Activated CD8-positive, alpha-beta memory T cell treated with anti-CD3 and anti-CD28 coated beads, Interleukin-2, amount 50 U/mL, for 4 hours (primary cell): Measurements from ENCODE around the gene FAR2.
"Not testable (repeated sequence)": the region's sequence is repeated elsewhere in the genome, so short reads cannot be mapped to it uniquely, and the experiment has no call there.

Experiments
- DNase-seq: peaks from one replicate; pipeline ENCODE4 v3.0.0-alpha.2; 2020

FAR2 gene

DNA sequence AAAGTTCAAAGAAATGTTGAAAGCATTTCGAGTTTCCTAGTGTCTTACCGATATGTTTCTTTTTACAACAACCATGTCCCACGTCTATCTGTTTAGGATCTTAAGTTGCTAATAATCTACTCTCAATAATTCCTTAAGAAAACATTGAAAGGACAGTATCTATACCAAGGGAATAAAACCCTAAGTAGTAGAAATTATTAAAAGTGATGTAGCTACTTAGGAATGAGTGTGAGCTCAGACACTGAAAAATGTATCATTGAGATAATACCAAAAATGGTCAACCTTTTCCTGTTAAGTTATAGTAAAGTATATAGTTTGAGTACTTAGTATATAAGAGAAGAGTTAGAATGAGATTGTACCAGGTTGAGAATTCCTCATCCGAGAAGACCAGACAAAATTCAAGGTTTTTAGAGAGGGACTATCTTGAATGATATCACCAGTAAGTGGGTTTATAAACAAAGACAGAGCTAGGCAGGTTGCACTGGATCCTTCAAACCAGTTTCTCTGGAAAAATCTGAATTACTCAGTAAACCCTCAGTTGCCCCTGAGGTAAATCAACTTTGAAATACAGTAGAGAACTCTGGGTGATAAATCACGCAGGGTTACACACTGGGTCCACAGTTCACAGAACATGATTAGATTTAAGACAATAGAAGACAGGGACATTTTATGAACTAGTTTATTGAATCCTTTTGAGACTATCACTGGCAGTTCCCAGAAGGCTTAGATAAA is 135.1 kb downstream of the FAR2 start:
- DNase-seq = no peak

DNA sequence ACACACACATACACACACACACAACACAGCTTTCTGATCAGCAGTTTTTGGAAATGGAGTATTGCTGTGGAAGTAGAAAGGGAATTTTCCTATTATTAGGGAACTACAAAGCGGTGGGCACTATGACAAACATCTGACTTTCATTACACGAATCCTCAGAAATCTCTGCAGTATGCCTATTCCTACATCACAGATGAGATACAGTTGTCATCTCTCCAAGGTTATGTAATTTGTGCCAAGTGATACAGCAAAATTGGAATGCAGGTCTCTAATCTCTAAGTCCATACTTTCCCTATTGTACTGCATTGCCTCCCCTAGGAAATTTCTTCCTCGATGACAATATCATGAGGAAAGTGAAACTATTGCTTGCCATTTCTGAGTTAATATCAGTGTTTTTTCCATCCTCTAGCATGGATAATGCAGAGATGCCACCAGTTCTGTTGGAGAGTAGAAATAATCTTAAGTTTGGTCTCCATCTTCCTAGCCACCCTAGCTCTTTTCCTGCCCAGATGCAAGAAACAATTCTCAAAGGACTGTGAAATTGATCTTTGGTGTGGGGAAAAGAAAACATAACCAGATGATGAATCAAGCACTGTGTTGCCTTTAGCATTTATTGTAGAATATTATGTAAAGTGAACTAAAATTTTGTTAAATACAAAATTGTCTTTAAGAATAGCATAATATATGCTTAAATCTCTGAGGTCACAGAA is 137.2 kb downstream of the FAR2 start:
- no peak for DNase-seq

DNA sequence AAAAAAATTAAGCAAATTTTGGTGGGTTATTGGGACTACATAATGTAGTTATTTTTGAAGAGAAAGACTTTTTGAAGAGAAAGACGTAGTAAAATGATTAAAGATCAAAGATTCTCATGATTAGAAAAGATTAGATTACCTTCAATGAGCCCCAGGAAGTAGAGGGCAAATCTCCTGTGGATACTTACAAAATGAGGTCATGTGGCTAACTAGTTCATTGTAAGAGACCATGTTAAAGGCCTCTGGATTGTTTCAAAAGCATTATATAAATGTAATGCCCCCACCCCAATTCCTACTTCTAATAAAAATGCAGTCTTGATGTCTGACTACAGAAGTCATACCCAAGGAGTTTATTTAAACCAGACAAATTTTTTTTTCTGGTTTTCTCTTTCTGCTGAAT is 138.5 kb downstream of the FAR2 start:
- DNase-seq = no peak

DNA sequence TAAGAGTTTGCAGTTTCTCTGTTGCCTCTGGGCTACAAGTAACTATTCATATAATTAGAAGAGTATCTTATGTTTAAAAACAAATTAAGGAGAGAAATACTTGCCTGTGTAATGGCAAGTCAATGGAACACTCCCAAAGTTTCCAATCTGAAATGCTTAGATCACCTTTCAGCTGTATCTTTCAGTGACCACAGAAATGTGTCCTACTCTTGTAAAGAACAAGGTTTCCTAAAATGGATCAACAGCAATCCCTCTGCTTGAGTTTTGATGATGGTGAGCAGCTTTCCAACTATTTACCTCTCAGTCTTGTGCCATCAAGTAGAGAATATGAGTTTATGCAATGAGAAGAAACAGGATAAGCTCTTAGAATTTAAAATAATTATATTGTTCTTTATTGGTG is 139.0 kb downstream of the FAR2 start:
- DNase-seq = no peak

DNA sequence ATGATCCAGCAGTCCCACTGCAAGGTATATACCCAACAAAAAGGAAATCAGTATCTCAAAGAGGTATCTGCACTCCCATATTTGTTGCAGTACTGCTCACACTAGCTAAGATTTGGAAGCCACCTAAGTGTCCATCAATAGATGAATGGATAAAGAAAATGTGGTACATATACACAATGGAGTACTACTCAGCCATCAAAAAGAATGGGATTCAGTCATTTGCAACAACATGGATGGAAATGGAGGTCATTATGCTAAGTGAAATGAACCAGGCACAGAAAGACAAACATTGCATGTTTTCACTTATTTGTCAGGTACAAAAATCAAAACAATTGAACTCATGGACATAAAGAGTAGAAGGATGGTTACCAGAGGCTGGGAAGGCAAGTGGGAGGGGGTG is 141.4 kb downstream of the FAR2 start:
- not testable (repeated sequence) for DNase-seq

DNA sequence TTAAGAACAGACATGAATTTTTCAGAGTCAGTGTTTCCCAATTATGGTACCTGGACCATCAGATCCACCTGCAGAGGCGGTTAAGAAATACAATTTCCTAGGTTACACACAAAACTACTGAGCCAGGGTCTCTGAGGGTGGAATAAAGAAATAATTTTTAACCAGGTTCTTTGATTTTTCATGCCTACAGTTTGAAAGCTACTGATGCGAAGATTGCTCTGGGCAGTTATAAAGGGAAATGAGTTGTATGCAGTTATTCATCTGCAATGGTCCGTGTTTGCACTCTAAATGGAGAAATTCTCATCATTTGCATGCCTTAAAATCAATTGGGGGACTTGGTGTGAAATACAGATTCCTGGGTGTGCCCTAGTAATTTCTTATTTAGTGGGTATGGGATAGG is 142.1 kb downstream of the FAR2 start:
- no peak for DNase-seq

DNA sequence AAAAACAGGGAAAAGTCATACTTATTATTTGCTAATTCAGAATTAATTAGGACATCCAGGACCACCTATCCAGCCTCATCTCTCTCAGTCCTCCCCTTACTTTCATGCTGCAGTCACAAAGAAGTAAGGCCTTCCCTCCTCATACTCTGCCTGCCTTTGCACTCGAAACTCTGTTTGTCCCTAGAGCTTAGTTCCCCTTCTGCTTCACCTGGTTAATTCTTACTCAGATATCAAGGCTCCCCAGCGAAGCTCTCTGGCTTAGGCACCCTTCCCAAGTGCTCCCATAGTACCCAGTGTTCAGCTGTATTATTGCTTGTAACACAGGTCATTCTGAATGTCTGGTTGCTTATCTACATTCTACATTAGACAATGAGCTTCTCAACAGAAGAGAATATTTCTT is 150.6 kb downstream of the FAR2 start:
- no peak for DNase-seq

DNA sequence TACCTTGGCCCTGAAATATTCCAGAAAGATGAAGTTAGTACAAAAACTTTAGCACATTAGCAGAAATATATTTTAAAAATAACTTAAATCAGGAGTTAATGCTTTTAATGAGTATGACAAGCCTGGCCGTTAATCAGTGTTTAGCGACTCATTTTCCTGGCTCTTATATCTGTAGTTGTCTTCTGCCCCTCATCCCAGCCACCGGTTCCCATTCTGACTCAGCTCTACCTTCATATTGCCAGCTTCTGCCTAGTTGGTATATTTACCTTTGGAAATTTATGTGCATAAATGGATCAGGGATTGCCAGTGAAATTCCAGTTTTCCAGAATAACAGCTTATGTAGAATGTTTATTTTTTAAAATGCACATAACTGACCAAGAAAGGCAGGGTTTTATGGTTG is 152.0 kb downstream of the FAR2 start:
- DNase-seq = no peak

DNA sequence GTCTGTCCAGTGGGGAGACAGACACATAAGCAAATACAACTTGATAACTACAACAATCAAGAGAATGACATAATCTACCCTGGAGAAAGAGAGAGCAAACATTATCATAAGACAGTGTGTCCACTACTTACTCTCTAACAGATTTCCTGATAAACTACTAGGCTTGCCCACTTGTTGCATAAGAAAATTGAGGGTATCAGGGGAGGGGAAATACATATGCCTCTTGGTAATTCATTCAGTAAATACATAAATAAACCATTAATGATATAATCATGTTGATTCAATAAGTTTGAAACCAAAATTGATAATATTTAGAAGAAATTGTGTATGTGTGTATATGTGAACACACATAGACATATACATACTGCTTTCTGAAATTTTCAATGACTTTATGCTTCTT is 155.3 kb downstream of the FAR2 start:
- no peak for DNase-seq

DNA sequence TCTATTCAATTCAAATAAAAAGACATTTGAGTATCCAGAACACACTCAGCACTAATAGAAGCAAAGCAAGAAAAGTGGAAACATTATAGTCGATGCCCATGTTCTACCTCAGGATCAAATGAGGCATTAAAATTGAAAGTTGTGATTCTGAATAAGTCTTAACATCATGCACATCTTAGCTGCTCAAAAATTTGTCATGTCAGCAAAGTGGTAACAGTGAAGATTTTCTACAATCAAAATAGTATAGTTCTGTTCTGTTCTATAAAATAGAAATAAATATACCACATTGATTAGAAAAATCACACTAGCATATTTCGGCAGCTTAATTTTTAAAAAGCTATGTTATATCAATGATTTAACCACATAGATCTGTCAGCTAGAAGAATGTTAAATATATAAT is 157.2 kb downstream of the FAR2 start:
- no peak for DNase-seq

DNA sequence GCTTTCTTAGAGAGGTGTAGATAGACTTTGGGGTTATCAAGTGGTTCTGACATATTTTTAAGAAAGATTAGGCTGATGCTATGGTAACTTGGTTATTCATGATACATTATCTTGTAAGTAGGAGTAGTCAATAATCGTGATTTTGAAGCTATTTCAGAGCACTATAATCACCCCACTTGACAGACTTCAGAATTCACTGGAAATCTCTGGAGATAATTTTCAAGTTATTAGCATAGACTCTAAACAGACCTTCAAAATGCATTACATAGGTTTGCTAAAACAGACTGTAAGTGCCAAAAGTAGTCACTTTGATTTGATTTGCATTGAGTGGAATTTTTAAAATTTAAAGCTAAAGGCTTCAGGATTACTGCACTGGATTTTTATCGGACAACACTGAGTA is 157.6 kb downstream of the FAR2 start:
- DNase-seq = no peak

DNA sequence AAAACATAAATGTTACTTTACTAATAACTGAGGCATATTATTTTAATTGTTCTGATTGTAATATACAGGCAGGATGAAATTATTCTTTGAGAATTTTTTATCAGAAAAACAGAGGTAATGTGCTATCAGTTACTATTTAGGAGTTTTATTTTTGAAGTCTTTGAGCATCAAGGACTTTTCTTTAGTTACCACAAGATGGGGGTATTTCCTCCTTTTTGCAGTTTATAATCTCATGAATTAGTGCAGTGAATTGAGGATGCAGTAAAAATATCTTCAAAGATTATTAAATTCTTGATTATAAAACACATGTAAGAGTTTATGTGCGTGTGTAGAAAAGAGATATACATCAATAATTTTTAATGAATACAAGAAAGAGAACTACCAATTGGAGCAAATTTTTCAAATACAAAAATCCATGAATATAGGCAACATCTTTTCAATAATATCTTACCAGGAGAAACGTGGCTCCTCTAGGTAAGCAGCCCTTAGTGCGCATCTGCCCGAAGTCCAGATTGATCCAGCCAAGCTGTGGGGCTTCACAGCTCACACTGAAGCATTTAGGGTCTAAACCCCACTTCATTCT is 160.3 kb downstream of the FAR2 start:
- no peak for DNase-seq

DNA sequence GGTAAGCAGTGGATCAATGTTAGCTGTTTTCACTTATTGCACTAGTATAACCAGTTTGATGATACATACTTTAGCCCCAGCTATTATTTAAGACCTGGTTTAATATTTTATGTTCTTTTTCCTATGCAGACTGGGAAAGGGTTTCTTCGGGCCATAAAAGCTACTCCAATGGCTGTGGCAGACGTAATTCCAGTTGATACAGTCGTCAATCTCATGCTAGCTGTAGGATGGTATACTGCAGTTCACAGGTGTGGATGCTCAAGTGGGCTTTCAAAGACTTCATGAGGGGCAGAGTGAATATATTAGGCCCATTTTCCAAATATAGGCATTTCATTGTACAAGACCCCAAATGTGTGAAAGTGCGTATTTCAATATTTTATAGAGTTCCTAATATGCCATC is 161.8 kb downstream of the FAR2 start:
- DNase-seq = no peak

DNA sequence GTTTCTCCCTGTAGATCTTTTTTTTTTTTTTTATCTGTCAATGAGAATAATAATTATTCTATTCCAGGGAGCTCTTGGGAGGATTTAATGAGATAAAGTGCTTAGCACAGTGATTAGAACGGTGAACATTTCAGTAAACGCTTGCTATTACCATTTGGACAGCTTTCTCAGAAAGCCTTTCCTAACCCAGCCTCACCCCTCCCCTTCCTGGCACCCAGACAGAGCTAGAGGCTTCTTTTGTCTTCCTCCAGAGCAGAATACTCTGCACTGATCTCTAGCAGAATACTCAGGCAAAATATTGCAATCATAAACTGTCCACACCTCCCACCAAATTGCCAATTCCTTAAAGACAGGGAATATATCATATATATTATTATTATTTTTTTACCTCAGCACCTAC is 165.3 kb downstream of the FAR2 start:
- DNase-seq = no peak

DNA sequence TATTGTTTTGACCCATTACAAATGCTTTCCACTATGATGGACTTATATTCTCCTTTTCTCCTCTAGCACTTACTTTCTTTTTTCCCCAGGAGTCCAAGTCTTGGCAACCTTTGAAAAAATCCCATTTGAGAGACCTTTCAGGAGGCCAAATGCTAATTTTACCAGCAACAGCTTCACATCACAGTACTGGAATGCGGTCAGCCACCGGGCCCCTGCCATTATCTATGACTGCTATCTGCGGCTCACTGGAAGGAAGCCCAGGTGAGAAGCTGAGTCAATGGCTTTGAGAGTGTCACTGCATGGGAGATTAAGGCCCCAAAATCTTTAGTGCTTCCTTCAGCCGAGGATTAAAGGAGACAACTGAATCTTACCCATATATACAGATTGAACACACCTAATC is 167.7 kb downstream of the FAR2 start:
- DNase-seq = no peak

DNA sequence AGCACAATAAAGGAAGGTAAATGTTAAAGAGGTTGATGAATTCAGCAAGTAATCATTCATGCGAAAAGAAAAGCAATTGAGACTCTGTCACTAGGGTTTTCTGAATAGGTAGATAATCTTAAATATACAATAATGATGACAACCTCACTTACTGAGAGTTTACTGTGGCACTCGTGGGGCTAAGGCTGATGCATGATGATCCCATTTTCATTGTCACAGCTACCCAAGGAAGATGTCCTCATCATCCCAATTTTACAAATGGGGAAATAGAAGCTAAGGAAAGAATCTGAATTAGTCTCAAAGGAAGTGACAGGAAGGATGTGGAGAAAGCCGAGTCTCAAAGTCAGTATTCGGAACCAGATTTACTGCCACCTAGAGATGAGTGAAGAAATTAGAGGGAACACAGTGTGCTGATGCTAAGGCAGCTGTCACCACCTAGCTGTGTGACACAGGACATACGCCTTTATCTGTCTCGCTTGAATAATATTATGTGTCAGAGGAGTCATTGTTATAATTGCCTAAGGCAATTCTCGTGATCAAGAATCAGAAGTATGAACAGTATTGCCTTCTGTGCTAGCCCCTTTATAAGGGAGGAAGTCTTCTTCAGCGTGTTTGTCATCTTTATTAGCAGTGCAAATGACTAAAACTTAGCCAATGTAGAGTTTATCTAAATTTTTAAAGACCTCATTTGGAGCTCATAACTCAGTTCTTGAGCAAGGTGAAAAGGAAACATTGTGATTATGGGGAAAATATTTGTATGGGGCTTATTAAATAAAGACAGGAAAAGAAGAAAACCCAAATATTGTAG is 168.7 kb downstream of the FAR2 start:
- peak; percentile 22 for DNase-seq

DNA sequence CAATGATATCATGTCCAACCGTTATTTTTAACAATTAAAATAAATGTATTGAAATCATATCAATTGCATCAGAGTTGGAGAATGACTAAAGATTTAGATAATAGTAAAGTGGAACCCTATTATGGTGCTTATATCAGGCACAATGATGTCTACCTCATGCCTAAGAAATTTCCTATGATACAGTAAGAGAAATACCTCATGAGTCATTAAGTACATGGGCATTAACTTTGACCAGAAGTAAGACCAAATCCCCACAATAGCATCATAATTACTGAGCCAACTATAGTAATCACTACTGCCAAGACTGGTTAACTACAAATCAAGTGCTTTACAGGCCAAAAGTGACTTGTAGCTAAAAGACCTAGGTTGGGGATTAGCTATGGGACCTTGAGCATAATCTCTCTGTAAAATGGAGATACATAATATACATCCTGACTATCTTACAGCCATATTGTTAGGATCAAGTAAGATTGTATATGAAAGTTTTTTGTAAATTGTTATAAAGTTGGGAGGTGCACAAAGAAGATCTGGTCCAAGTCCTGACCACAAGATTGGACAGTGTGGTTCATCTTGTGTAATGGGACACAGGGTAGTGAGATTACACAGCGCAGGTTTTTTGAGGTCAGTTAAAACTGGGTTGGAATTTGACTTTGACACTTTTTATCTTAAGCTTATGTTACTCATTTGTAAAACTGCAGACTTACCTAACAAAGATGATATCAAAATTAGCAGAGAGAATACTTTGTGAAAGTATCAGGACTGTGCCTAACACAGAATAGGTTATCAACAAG is 171.4 kb downstream of the FAR2 start:
- no peak for DNase-seq

DNA sequence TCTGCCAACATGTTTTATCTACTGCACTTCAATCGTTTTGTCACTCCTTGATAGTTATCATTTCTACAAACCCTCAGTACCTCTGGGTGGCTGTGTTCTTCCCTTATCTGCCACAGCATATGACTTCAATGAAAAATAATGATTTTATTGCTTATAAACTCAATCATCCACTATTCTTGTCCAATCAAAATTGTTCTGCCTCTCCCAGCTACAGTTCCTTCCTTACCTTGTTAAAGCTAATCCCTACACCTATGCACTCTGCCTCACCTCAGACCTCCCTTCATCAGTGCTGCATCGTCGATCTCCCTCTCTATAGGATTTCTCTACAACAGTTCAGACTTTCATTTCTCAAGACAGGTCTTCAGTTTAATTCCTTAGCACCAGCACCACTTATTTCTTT is 173.1 kb downstream of the FAR2 start:
- no peak for DNase-seq

DNA sequence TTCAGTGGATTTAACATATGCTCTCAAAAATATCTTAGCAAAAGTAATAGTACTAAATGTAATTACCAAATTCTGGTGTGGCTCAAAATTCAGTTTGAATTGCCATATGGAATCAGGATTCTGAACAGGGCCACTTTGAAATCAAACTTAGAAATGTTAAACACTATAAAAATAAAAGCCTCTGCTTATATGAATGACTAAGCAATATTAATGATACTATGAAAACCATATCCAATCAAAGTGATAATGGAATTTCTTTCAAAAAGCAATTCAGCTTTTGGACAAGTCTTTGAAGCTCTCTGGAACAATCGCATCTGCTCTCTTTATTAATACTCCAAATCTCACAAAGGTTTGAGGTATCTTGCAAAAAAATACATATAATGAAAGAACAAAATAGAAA is 180.3 kb downstream of the FAR2 start:
- no peak for DNase-seq

DNA sequence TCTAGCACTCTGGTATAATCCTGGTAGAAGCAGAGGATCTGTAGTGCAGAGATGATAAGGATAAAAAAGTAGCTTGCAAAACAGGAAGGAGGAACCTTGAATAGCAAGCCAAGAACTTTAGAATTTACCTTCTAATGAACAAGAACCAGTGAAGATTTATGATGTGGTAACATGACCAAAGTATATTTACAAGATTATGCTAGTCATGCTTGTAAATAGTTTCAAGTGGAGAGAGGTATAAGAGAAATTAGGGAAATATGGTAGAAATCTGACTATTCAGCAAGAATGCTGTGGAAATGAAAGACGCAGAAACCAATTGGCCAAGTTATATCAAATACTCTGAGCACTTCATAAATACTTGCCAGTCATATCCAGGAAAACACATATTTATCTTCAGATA is 184.1 kb downstream of the FAR2 start:
- DNase-seq = no peak

DNA sequence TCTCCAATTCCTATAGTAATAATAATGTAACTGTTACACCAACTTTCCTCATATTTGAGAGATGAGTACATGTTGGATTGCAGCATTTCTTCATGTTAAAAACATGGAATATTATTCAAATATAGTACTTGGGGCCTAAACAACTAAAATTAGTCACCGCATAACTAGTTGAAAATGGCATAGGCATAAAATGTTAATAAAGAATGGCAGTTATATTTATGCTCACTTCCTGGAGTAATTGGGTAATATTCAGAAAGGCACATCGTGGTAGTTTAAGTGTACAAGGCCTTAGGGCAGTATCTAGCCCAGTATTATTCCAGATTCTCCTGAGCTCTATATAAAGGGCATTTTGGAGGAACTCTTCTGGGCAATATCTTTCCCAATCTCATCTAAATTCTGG is 185.9 kb downstream of the FAR2 start:
- no peak for DNase-seq

DNA sequence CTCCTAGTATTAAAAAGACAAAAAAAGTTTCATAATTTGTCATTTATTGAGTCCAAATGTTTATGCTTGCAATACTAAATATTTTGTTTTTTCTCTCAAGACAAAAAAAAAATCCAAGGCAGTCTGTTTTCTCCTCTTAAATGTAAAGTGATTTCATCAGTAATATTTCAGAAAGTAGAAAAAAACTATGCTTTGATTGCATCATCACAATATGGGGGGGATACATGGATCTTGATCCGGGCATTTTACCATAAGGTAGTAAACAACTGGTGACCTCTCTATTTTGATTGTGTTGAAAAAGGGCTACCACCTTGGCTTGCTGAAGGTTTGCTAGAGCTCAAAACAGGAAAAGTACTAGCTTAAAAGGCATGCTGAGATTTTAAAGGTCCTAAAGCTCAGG is 188.2 kb downstream of the FAR2 start:
- no peak for DNase-seq
